ENCODE measurements around the gene DNAJB6.

DNA sequence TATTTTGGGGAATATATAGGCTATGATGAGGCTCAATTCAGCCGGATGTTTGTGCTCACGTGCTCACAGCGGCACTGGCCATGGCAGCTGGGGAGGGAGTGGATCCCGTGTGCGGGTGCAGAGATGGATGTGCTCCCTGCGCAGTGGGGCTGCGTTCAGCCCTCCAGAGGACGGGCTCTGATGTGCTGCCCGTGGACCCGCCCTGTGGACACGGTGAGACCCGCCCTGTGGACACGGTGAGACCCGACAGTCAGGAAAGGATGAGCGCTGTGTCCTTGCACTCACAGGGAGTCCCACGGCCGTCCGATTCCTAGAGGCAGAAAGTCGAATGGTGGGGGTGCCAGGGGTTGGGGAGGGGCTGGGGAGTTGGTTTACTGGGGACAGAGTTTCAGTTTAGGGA, 89.0 kb downstream of the DNAJB6 start:
- no peak for TF ChIP-seq BHLHE40 (IDR thresholded peaks at IDR 0.05; ENCODE audit: borderline replicate concordance)
- no peak for TF ChIP-seq NFRKB (IDR thresholded peaks at IDR 0.05)
- TF ChIP-seq HDGF (IDR thresholded peaks at IDR 0.05; ENCODE audit: borderline replicate concordance), result no peak
- no peak for TF ChIP-seq SUZ12 (IDR thresholded peaks at IDR 0.05)
- no peak for TF ChIP-seq FOXK2 (IDR thresholded peaks at IDR 0.05)
- no peak for TF ChIP-seq FOXM1 (IDR thresholded peaks at IDR 0.05; ENCODE audit: borderline replicate concordance)
- TF ChIP-seq TARDBP (IDR thresholded peaks at IDR 0.05), result no peak
- no peak for TF ChIP-seq CTBP1 (IDR thresholded peaks at IDR 0.05; ENCODE audit: borderline replicate concordance)
- TF ChIP-seq, protein P1, sequence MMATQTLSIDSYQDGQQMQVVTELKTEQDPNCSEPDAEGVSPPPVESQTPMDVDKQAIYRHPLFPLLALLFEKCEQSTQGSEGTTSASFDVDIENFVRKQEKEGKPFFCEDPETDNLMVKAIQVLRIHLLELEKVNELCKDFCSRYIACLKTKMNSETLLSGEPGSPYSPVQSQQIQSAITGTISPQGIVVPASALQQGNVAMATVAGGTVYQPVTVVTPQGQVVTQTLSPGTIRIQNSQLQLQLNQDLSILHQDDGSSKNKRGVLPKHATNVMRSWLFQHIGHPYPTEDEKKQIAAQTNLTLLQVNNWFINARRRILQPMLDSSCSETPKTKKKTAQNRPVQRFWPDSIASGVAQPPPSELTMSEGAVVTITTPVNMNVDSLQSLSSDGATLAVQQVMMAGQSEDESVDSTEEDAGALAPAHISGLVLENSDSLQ (IDR thresholded peaks at IDR 0.05), result no peak
- TF ChIP-seq LEF1 (IDR thresholded peaks at IDR 0.05; ENCODE audit: borderline replicate concordance), result no peak
